GM19351 (cell line): ENCODE data around the gene RUNDC1.

Experiments
- ATAC-seq: cut with Tn5 transposase; IDR thresholded peaks from one replicate; pipeline ENCODE4 v1.9.1; 2021; ENCODE audit warnings: mild to moderate bottlenecking, moderate library complexity; ENCODE audit not compliant: unreplicated experiment

RUNDC1 gene

DNA sequence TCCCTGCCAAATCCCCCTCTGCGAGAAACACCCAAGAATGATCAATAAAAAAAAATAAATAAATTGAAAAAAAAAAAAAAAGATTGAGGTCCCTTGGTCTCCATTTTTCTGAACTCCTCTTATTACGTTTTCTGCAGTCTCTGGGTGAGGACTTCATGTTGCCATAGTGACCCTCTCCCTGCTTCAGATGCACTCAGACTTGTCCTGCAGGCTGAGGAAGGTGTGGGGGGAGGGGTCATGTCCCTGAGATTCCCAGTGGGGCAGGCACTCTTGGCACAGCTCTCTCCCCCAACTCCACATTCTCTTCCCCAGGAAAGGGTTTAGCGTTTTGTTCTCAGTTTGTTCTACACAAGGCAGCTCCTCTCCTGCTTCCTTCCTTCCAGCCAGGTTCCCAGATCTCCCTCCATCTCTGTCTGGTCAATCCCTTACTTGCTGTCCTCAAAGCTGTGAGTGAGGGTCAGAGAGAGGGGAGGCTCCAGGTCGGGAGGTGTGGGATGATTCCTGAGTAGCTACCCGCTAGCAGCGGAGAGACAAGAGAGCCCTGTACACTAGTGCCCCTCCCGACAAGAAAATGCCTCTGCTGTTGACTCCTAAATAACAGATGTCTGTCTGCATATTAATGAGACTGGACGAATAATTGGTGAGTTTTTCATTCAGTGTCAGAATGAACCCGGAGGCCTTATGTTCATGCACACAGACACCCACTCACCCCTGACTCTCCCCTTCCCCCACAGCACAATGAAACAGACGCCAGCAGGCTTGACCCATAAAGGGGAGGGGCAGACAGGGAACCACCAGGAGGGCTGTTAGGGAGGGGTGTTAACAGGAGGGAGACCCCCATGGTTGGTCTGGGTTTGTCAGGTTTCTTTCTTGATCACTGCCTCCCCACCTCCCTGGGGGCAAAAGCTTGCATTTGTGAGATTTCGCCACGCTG is 53.9 kb downstream of the RUNDC1 start:
- ATAC-seq = no peak

- ATAC-seq = no peak
Measured at GRCh38 chr17:43034894-43035293, 54.5 kb downstream of the RUNDC1 start.

GRCh38 chr17:43039646-43040045 is 59.3 kb downstream of the RUNDC1 start:
- ATAC-seq = no peak

- no peak for ATAC-seq
Measured at GRCh38 chr17:43040655-43041054, 60.3 kb downstream of the RUNDC1 start.

GRCh38 chr17:43042025-43042628 is 61.8 kb downstream of the RUNDC1 start:
- no peak for ATAC-seq
